Stimulated activated CD4-positive, alpha-beta T cell treated with anti-CD3 and anti-CD28 coated beads, Interleukin-2, amount 100 ng/mL, for 4 hours (primary cell): Measurements from ENCODE around the gene CATSPER2.
"Not testable (repeated sequence)": the region's sequence is repeated elsewhere in the genome, so short reads cannot be mapped to it uniquely, and the experiment has no call there.

Experiments
- DNase-seq: peaks from one replicate; pipeline ENCODE4 v3.0.0-alpha.2; 2020; ENCODE audit warnings: low read depth

CATSPER2 gene

DNA sequence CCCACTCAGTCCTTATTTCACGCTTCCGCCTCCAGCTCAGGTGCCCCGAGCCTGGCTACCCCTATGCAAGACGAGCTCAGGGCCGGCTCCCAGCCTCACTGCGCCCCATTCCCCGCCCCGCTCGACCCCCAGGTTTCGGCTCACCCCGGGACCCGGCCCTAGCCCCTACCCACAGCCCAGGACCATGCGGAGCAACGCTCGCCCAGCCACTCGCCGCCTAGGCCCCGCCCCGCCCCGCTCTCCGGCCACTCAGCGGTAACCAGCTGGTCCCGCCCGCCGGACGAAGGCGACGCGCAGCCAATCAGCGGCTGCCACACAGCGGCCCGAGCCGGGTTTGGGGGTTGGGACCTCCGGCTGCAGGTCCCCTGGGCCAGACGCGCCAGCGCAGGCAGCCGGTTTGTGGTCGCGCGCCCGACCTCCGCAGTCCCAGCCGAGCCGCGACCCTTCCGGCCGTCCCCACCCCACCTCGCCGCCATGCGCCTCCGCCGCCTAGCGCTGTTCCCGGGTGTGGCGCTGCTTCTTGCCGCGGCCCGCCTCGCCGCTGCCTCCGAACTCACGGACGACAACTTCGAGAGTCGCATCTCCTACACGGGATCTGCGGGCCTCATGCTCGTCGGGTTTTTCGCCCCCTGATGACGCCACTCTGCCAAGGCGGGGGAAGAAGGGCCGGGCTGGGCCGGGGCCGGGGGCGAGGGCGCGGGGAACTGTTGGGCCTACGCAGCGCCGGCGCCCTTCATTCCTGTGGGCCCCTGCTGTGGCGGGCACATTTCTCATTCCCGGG is at the start of gene CATSPER2:
Gene CATSPER2, minus strand, starts transcription at position 196 of the 781 bp plus-strand sequence. CDS start 783 bp downstream, outside the sequence.
- no peak for DNase-seq

- not testable (repeated sequence) for DNase-seq
Observed at GRCh38 chr15:43693148-43694022, 44.7 kb upstream of the CATSPER2 start, which contains the start of gene CKMT1A. TSS of gene CKMT1A (plus strand) at chr15:43693859. CDS start at chr15:43694051, 192 bp downstream.

DNA sequence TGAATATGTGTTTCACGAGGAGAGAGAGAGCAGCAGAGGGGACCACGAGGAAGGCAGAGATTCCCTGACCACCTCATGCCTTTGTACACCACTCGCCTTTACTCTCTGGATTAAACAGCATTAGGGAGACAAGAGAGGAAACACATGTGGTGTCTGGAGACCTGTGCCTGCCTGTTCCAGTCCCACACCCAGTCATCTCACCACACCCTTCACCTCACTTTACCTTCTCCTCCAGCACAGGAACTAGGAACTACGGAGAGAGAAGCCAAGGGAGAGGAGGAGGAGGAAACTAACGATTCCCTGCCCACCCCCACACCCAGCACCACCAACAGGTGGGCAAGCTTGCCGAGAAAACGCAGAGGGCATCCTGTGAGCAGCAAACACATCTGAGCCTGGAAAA is 44.0 kb upstream of the CATSPER2 start:
- DNase-seq = not testable (repeated sequence)

DNA sequence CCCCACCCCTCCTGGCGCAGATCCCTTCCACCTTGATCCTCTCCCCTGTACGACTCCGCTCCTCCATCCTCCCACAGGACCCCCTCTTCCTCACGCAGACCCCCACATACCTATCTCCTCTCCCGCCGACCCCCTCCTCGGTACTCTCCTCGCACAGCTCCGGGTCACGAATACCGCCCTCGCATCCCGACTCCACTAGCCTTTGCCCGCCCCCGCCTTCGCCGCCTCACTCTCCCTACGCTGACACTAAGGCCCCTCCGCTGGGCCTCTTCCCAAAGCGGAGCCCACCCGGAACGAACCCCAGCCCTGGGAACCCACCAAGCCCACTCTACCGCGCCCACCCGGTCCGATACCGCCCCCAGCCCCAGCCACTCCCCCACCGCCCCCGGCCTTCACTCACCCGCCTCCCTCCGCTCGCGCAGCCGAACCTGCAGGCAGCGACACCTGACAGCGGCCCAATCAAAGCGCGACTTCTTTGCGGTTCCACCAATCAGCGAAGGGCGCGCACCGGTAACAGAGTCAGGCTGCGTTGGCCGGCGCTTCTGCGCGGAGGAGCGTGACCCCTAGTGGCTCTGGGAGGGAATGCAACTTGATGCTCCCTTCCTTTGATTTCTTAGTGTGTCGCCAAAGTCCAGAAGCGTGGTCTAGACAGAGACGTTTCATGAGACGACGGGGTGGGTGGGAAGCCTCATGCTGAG is 41.1 kb upstream of the CATSPER2 start:
- DNase-seq = not testable (repeated sequence)

DNA sequence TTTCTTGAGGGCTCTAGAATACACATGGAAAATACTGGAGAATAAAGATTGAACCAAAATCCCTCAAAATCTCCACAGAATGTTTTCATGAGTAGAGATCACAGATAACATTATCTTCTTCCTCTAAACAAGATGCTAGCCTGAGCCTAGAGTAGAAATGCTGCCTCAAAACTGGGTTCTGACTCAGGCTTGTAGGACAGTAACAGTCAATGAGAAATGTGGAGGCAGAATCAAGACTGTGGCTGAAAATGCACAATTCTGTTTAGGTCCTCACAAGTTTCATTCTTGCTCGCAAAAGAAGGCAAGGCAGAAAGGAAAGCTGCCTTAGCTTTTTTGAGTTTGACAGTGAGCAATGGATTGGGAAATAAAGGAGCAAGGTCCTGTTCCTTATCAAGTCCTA is 25.5 kb upstream of the CATSPER2 start:
- not testable (repeated sequence) for DNase-seq

- DNase-seq = not testable (repeated sequence)
Observed at GRCh38 chr15:43666177-43666576, 17.5 kb upstream of the CATSPER2 start.

- not testable (repeated sequence) for DNase-seq
Observed at GRCh38 chr15:43663333-43663732, 14.7 kb upstream of the CATSPER2 start.

GRCh38 chr15:43662293-43662692 is 13.6 kb upstream of the CATSPER2 start:
- not testable (repeated sequence) for DNase-seq

DNA sequence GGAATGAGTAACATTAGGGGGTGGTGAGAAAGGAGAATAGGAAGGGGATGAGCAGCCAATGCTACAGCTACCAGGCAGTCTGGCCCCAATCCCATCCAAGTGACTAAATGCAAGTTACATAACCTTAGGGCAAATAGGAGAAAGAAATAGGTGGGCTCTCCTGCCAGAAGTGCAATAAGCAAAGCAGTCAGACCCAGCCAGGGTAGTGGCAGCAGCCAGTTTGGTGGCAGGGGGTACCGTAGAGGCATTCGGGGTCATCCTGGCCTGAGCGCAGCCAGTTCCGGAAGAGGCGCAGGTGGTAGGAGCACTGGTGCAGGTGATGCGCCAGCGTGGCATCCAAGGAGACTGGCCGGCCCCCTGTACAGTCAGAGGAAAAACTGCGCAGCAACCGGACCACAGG is 11.1 kb upstream of the CATSPER2 start:
- not testable (repeated sequence) for DNase-seq

- DNase-seq = not testable (repeated sequence)
Observed at GRCh38 chr15:43649430-43649926, 834 bp upstream of the CATSPER2 start.

DNA sequence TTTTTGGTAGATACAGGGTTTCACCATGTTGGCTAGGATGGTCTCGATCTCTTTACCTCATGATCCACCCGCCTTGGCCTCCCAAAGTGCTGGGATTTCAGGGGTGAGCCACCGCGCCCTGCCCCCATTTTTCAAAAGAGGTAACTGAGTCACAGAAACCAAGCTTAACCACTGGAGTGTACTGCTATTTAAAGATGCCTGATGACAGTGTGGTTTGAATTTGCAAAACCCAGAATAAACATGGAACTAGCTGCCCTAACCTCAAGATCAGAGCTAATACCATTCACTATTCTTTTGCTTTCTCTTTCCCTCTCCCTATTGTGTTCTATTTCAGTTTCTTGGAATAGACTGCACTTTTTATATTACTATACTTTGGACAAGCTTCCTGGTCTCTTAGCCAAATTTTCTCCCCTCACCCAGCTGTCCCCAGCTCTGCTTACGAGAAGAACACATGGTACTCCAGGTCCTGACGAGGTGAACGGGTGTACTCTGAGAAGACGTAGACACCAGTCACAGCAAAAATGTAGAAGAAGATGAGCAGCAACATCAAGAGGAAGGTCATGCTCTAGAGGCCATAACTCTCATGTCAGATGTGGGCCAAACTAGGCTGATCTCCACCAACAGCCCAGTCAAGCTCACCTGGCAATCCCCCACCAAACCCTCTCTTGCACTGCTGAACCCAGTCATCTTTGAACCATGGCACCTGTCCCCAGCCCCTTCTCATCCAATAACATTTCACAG is 10.0 kb downstream of the CATSPER2 start:
- DNase-seq = not testable (repeated sequence)

GRCh38 chr15:43626937-43627336 is 21.7 kb downstream of the CATSPER2 start:
- not testable (repeated sequence) for DNase-seq

- no peak for DNase-seq
Observed at GRCh38 chr15:43625106-43625505, 23.5 kb downstream of the CATSPER2 start.

- not testable (repeated sequence) for DNase-seq
Observed at GRCh38 chr15:43622068-43622799, 26.4 kb downstream of the CATSPER2 start.

- not testable (repeated sequence) for DNase-seq
Observed at GRCh38 chr15:43618700-43619099, 29.9 kb downstream of the CATSPER2 start, which contains the start of gene STRC. TSS of gene STRC (minus strand) at chr15:43618800. CDS start at chr15:43618722, 78 bp downstream.

DNA sequence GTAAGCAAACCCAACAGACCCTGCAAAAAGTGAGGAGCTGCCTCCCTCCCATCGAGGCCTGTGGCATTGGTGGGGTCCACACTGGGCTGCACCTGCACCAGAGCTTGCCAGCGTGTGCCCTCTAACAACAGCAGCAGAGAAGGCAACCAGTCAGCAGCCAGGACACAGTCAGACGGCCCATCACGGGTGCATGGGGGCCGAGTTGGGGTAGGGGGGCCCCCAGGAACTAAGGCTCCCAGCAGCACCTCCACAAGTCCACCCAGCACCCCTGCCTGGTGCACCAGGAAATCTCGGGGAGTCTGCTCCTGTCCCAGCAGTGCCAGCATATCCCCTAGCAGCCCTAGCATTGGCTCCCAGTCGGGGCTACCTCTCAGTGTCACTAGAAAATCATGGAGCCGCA is 30.9 kb downstream of the CATSPER2 start:
- not testable (repeated sequence) for DNase-seq

- not testable (repeated sequence) for DNase-seq
Observed at GRCh38 chr15:43602233-43602632, 46.4 kb downstream of the CATSPER2 start.

DNA sequence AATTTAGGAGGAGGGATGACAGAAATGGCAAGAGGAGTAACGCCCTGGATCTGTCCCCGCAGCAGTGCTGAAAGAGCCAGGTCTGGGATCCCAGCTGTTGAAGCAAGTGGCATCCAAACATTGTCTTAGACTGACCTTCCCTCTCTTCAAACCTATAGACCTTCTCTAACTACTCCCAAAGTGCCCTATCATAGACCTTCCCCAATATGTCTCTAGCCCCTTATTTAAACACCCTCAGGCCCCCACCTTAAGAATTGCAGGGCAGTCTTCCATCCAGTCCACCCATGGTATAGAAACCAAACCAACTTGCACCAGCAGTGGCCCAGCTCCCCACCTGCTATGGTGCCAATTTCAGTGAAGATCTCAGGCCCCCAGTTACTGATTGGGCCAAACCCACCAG is 48.4 kb downstream of the CATSPER2 start:
- not testable (repeated sequence) for DNase-seq

DNA sequence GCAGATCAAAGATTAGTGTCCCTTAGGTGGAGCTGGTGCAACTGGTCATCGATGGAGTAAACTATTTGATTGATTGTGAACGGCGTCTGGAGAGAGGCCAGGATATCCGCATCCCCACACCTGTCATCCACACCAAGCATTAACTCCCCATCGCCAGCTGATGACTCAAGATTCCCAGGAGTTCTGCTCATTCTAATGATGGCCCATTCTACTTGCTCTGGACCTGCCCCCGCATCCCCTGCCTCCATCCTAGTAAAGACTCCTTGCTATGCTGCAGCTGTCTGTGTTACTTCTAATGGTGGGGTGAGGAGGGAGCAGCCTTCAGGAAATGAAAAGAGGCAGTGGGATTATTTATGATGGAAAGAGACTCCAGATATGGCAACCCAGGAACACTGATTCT is 49.5 kb downstream of the CATSPER2 start:
- not testable (repeated sequence) for DNase-seq
